Large intestine (tissue), 3 donors: ENCODE measurements around the gene GAPDHS. TPM values are rescaled to one million over a fixed set of nuclear protein-coding genes. Genes with fewer than 3 reads are reported as not detected.

Source experiments
- DNase-seq, 2 donors: peaks; one replicate each; pipeline versions ENCODE4 v3.0.0 to v3.0.0-alpha.2; 2013
- H3K27ac ChIP-seq: one replicate; pipeline ENCODE4 v1.5.1; 2013; ENCODE audit warnings: low read length
- H3K27me3 ChIP-seq: 2 replicates; pipeline ENCODE4 v1.6.1; 2013; ENCODE audit warnings: low read length; ENCODE audit not compliant: control insufficient read depth, insufficient read depth
- H3K36me3 ChIP-seq: 2 replicates; pipeline ENCODE4 v1.6.1; 2013; ENCODE audit warnings: low read length; ENCODE audit not compliant: control insufficient read depth, insufficient read depth
- H3K4me1 ChIP-seq: one replicate; pipeline ENCODE4 v1.6.1; 2013; ENCODE audit warnings: low read length; ENCODE audit not compliant: control insufficient read depth, insufficient read depth
- H3K4me3 ChIP-seq: one replicate; pipeline ENCODE4 v1.5.1; 2013; ENCODE audit warnings: low read length
- H3K9me3 ChIP-seq: one replicate; pipeline ENCODE4 v1.6.1; 2013; ENCODE audit warnings: mild to moderate bottlenecking, low read depth, low read length, moderate library complexity; ENCODE audit not compliant: control insufficient read depth
- WGBS: methylation state at CpG from one replicate; pipeline ENCODE4 v1.1.5; 2013; ENCODE audit warnings: low lambda C conversion rate; ENCODE audit not compliant: insufficient coverage; 5-methylcytosine and 5-hydroxymethylcytosine counted together
- polyA plus RNA-seq: library from polyadenylated mRNA; unstranded; fragments of 120-200 nt; gene quantifications from one replicate; pipeline ENCODE4 v1.2.1, GENCODE V29; 2013

Gene GAPDHS
- polyA plus RNA-seq, 1 donor = not detected

- no peaks in the 10 kb centered on the region for H3K4me1 ChIP-seq
- no peaks in the 10 kb centered on the region for H3K27me3 ChIP-seq
- peak; percentile 25 to 26 for DNase-seq
- 4% methylated on average over 4 of the region's 8 CpGs for WGBS
- no peaks in the 10 kb centered on the region for H3K9me3 ChIP-seq
- no peaks in the 10 kb centered on the region for H3K36me3 ChIP-seq
- H3K4me3 ChIP-seq = no peak overlapping the region
- no peak overlapping the region for H3K27ac ChIP-seq
Observed at GRCh38 chr19:35592226-35592625, 59.0 kb downstream of the GAPDHS start.

Other genes starting within 250 kb of the GAPDHS start
- 0.37 TPM for gene MAG, start 241.3 kb upstream of the GAPDHS start, polyA plus RNA-seq
- 2.2 TPM for gene CD22, start 204.3 kb upstream of the GAPDHS start, polyA plus RNA-seq
- 1.8 TPM for gene FFAR1, start 185.6 kb upstream of the GAPDHS start, polyA plus RNA-seq
- gene FFAR3, start 175.0 kb upstream of the GAPDHS start, polyA plus RNA-seq = 0.79 TPM
- 0.22 TPM for gene GPR42, start 162.4 kb upstream of the GAPDHS start, polyA plus RNA-seq
- gene FFAR2, start 85.2 kb upstream of the GAPDHS start, polyA plus RNA-seq = 3.1 TPM
- gene KRTDAP, start 43.0 kb upstream of the GAPDHS start, polyA plus RNA-seq = 0.40 TPM
- gene DMKN, start 19.8 kb upstream of the GAPDHS start, polyA plus RNA-seq = 36.0 TPM
- not detected for gene SBSN, start 5.1 kb upstream of the GAPDHS start, polyA plus RNA-seq
- gene TMEM147, start 12.2 kb downstream of the GAPDHS start, polyA plus RNA-seq = 89.6 TPM
- gene ATP4A, start 30.2 kb downstream of the GAPDHS start, polyA plus RNA-seq = not detected
- gene PMIS2, start 52.7 kb downstream of the GAPDHS start, polyA plus RNA-seq = not detected
- 13.3 TPM for gene HAUS5, start 79.3 kb downstream of the GAPDHS start, polyA plus RNA-seq
- 56.9 TPM for gene RBM42, start 95.6 kb downstream of the GAPDHS start, polyA plus RNA-seq
- gene ETV2, start 108.3 kb downstream of the GAPDHS start, polyA plus RNA-seq = 1.5 TPM
- 356 TPM for gene COX6B1, start 114.9 kb downstream of the GAPDHS start, polyA plus RNA-seq
- gene UPK1A, start 133.1 kb downstream of the GAPDHS start, polyA plus RNA-seq = 0.04 TPM
- 0.51 TPM for gene ZBTB32, start 171.1 kb downstream of the GAPDHS start, polyA plus RNA-seq
- 33.2 TPM for gene KMT2B, start 184.5 kb downstream of the GAPDHS start, polyA plus RNA-seq
- gene IGFLR1, start 209.0 kb downstream of the GAPDHS start, polyA plus RNA-seq = 3.8 TPM
- gene U2AF1L4, start 212.0 kb downstream of the GAPDHS start, polyA plus RNA-seq = 31.2 TPM
- gene PSENEN, start 212.2 kb downstream of the GAPDHS start, polyA plus RNA-seq = 63.3 TPM
- 11.3 TPM for gene LIN37, start 215.1 kb downstream of the GAPDHS start, polyA plus RNA-seq
- gene HSPB6, start 223.6 kb downstream of the GAPDHS start, polyA plus RNA-seq = 50.2 TPM
- gene PROSER3, start 224.7 kb downstream of the GAPDHS start, polyA plus RNA-seq = 16.3 TPM
- gene ARHGAP33, start 242.1 kb downstream of the GAPDHS start, polyA plus RNA-seq = 22.2 TPM